Measurements from ENCODE around the gene NEO1.

Gene NEO1

DNA sequence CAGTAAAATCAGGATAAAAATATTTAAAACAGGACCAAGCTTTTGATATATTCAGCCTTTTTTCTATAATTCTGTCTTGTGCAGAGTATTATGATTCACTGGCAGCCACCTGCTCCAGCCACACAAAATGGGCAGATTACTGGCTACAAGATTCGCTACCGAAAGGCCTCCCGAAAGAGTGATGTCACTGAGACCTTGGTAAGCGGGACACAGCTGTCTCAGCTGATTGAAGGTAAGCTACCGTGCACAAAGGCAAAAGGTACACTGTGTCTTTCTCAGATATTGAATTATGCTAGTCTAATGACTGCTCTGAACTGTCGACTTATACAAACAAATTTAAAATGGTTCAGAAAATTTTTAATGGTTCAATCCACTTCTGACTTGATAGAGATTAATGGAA, 202.3 kb downstream of the NEO1 start:
- Histone ChIP-seq H3K36me3 (ENCODE audit: control insufficient read depth, low read depth, low read length) (peaks cover 37% of the 10 kb centered on the region), H3K27ac (ENCODE audit: low read length) (no peak overlapping the region), H3K9me3 (ENCODE audit: control insufficient read depth, low read depth, low read length) (no peaks in the 10 kb centered on the region), H3K27me3 (ENCODE audit: control insufficient read depth, insufficient read depth, low read length) (no peaks in the 10 kb centered on the region), H3K9ac (ENCODE audit: low read length) (no peak overlapping the region), H3K4me1 (ENCODE audit: control insufficient read depth, low read depth, low read length) (no peaks in the 10 kb centered on the region), H3K4me3 (ENCODE audit: low read length) (no peak overlapping the region)

- no peak overlapping the region for H3K9ac ChIP-seq (ENCODE audit: low read length)
- H3K27me3 ChIP-seq (ENCODE audit: control insufficient read depth, insufficient read depth, low read length), result no peaks in the 10 kb centered on the region
- no peak overlapping the region for H3K4me3 ChIP-seq (ENCODE audit: low read length)
- peaks cover 58% of the 10 kb centered on the region for H3K36me3 ChIP-seq (ENCODE audit: control insufficient read depth, low read depth, low read length)
- H3K9me3 ChIP-seq (ENCODE audit: control insufficient read depth, low read depth, low read length), result no peaks in the 10 kb centered on the region
- no peaks in the 10 kb centered on the region for H3K4me1 ChIP-seq (ENCODE audit: control insufficient read depth, low read depth, low read length)
- H3K27ac ChIP-seq (ENCODE audit: low read length), result no peak overlapping the region
Observed at GRCh38 chr15:73258271-73259108, 206.2 kb downstream of the NEO1 start.

DNA sequence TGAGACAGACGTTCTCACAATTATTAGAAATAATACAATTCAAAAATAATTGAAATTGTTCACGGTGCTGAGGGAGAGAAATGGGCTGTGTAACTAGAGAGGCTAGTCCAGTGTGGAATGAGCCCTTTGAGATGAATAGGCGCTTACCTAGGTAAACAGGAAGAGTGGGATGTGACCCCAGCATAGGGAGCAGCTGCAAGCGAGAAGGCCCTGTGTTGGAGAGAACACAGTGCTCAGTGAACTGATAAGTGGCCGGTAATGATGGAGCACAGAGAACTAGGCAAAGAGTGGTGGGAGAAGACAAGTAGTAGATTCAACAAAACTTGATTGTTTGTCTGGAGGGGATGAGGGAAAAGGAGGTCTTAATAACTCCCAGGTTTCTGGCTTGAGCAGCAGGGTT, 212.6 kb downstream of the NEO1 start:
- Histone ChIP-seq H3K4me3 (ENCODE audit: low read length) (no peak overlapping the region), H3K27me3 (ENCODE audit: control insufficient read depth, insufficient read depth, low read length) (no peaks in the 10 kb centered on the region)

GRCh38 chr15:73265536-73266153, 213.4 kb downstream of the NEO1 start:
- Histone ChIP-seq H3K27me3 (ENCODE audit: control insufficient read depth, insufficient read depth, low read length) (no peaks in the 10 kb centered on the region), H3K36me3 (ENCODE audit: control insufficient read depth, low read depth, low read length) (peaks cover 38% of the 10 kb centered on the region), H3K4me1 (ENCODE audit: control insufficient read depth, low read depth, low read length) (no peaks in the 10 kb centered on the region), H3K4me3 (ENCODE audit: low read length) (no peak overlapping the region), H3K27ac (ENCODE audit: low read length) (no peak overlapping the region), H3K9me3 (ENCODE audit: control insufficient read depth, low read depth, low read length) (no peaks in the 10 kb centered on the region), H3K9ac (ENCODE audit: low read length) (no peak overlapping the region)

More for the DNA sequence above, 212.6 kb downstream of the NEO1 start:
- Histone ChIP-seq H3K36me3 (ENCODE audit: control insufficient read depth, low read depth, low read length) (peaks cover 37% of the 10 kb centered on the region), H3K27ac (ENCODE audit: low read length) (no peak overlapping the region), H3K4me1 (ENCODE audit: control insufficient read depth, low read depth, low read length) (no peaks in the 10 kb centered on the region), H3K9me3 (ENCODE audit: control insufficient read depth, low read depth, low read length) (no peaks in the 10 kb centered on the region), H3K9ac (ENCODE audit: low read length) (no peak overlapping the region)

GRCh38 chr15:73268457-73268856, 216.2 kb downstream of the NEO1 start:
- no peak overlapping the region for H3K9ac ChIP-seq (ENCODE audit: low read length)
- H3K27ac ChIP-seq (ENCODE audit: low read length), result no peak overlapping the region
- no peaks in the 10 kb centered on the region for H3K4me1 ChIP-seq (ENCODE audit: control insufficient read depth, low read depth, low read length)
- H3K36me3 ChIP-seq (ENCODE audit: control insufficient read depth, low read depth, low read length), result peaks cover 31% of the 10 kb centered on the region
- H3K9me3 ChIP-seq (ENCODE audit: control insufficient read depth, low read depth, low read length), result no peaks in the 10 kb centered on the region
- no peaks in the 10 kb centered on the region for H3K27me3 ChIP-seq (ENCODE audit: control insufficient read depth, insufficient read depth, low read length)
- H3K4me3 ChIP-seq (ENCODE audit: low read length), result no peak overlapping the region

- no peak overlapping the region for H3K27ac ChIP-seq (ENCODE audit: low read length)
- peaks cover 34% of the 10 kb centered on the region for H3K36me3 ChIP-seq (ENCODE audit: control insufficient read depth, low read depth, low read length)
- H3K4me3 ChIP-seq (ENCODE audit: low read length), result no peak overlapping the region
- no peaks in the 10 kb centered on the region for H3K27me3 ChIP-seq (ENCODE audit: control insufficient read depth, insufficient read depth, low read length)
- no peak overlapping the region for H3K9ac ChIP-seq (ENCODE audit: low read length)
- no peaks in the 10 kb centered on the region for H3K4me1 ChIP-seq (ENCODE audit: control insufficient read depth, low read depth, low read length)
- no peaks in the 10 kb centered on the region for H3K9me3 ChIP-seq (ENCODE audit: control insufficient read depth, low read depth, low read length)
Observed at GRCh38 chr15:73270366-73271097, 218.3 kb downstream of the NEO1 start.

GRCh38 chr15:73273181-73274002, 221.1 kb downstream of the NEO1 start:
- Histone ChIP-seq H3K27ac (ENCODE audit: low read length) (no peak overlapping the region), H3K9ac (ENCODE audit: low read length) (no peak overlapping the region), H3K27me3 (ENCODE audit: control insufficient read depth, insufficient read depth, low read length) (no peaks in the 10 kb centered on the region), H3K36me3 (ENCODE audit: control insufficient read depth, low read depth, low read length) (peaks cover 21% of the 10 kb centered on the region), H3K4me1 (ENCODE audit: control insufficient read depth, low read depth, low read length) (no peaks in the 10 kb centered on the region), H3K4me3 (ENCODE audit: low read length) (no peak overlapping the region), H3K9me3 (ENCODE audit: control insufficient read depth, low read depth, low read length) (no peaks in the 10 kb centered on the region)

GRCh38 chr15:73275862-73276261, 223.6 kb downstream of the NEO1 start:
- no peaks in the 10 kb centered on the region for H3K4me1 ChIP-seq (ENCODE audit: control insufficient read depth, low read depth, low read length)
- no peak overlapping the region for H3K4me3 ChIP-seq (ENCODE audit: low read length)
- no peak overlapping the region for H3K9ac ChIP-seq (ENCODE audit: low read length)
- no peak overlapping the region for H3K27ac ChIP-seq (ENCODE audit: low read length)
- H3K9me3 ChIP-seq (ENCODE audit: control insufficient read depth, low read depth, low read length), result no peaks in the 10 kb centered on the region
- H3K27me3 ChIP-seq (ENCODE audit: control insufficient read depth, insufficient read depth, low read length), result no peaks in the 10 kb centered on the region
- H3K36me3 ChIP-seq (ENCODE audit: control insufficient read depth, low read depth, low read length), result peaks cover 11% of the 10 kb centered on the region

GRCh38 chr15:73282567-73283365, 230.5 kb downstream of the NEO1 start:
- Histone ChIP-seq H3K4me3 (ENCODE audit: low read length) (no peak overlapping the region), H3K27me3 (ENCODE audit: control insufficient read depth, insufficient read depth, low read length) (no peaks in the 10 kb centered on the region), H3K9me3 (ENCODE audit: control insufficient read depth, low read depth, low read length) (no peaks in the 10 kb centered on the region), H3K9ac (ENCODE audit: low read length) (no peak overlapping the region), H3K4me1 (ENCODE audit: control insufficient read depth, low read depth, low read length) (no peaks in the 10 kb centered on the region), H3K36me3 (ENCODE audit: control insufficient read depth, low read depth, low read length) (peaks cover 27% of the 10 kb centered on the region), H3K27ac (ENCODE audit: low read length) (no peak overlapping the region)

GRCh38 chr15:73283366-73283962, 231.2 kb downstream of the NEO1 start:
- no peaks in the 10 kb centered on the region for H3K9me3 ChIP-seq (ENCODE audit: control insufficient read depth, low read depth, low read length)
- H3K27me3 ChIP-seq (ENCODE audit: control insufficient read depth, insufficient read depth, low read length), result no peaks in the 10 kb centered on the region
- H3K4me1 ChIP-seq (ENCODE audit: control insufficient read depth, low read depth, low read length), result no peaks in the 10 kb centered on the region
- peaks cover 34% of the 10 kb centered on the region for H3K36me3 ChIP-seq (ENCODE audit: control insufficient read depth, low read depth, low read length)
- H3K9ac ChIP-seq (ENCODE audit: low read length), result no peak overlapping the region
- no peak overlapping the region for H3K27ac ChIP-seq (ENCODE audit: low read length)
- no peak overlapping the region for H3K4me3 ChIP-seq (ENCODE audit: low read length)
